ENCODE measurements around the gene MRAP.

Gene MRAP

DNA sequence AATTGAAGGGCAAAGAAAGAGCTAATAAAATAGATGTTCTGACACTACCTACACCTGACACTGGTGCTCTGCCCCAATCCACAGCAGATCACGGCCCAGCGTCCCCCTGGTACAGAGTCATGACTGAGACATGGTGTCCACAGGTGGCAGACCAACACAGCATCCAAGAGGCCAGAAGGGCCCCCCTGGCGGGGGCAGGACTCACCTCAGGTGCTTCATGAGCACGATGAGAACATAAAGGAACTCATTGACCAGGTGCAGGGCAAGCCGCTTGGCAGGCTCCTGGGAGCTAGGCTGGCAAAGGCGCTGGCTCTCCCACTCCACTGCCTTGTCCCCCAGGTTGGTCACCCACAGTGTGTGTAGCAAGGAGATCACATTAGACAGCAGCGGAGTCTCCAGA, 20.4 kb downstream of the MRAP start:
- Histone ChIP-seq H3K79me2 (ENCODE audit: control insufficient read depth, low read length) (no peaks in the 10 kb centered on the region), H3K9me2 (replicated peaks; ENCODE audit: control insufficient read depth, low read length) (no peaks in the 10 kb centered on the region), H3K27me3 (ENCODE audit: control insufficient read depth, low read length) (no peaks in the 10 kb centered on the region), H3F3A (ENCODE audit: control insufficient read depth, insufficient read depth) (no peaks in the 10 kb centered on the region), H3K36me3 (ENCODE audit: control insufficient read depth, low read length) (peaks cover 92% of the 10 kb centered on the region), H3K4me3 (ENCODE audit: low read length) (no peak overlapping the region), H3K9me3 (ENCODE audit: control insufficient read depth, insufficient read depth, low read length) (no peaks in the 10 kb centered on the region), H3K4me2 (ENCODE audit: low read length) (no peak overlapping the region), H4K20me1 (ENCODE audit: control insufficient read depth, insufficient read depth, low read depth, low read length) (no peaks in the 10 kb centered on the region), H3K27ac (ENCODE audit: low read depth, low read length) (no peak overlapping the region), H3K4me1 (ENCODE audit: control insufficient read depth, low read length) (no peaks in the 10 kb centered on the region)
- TF ChIP-seq EZH2phosphoT487 (IDR thresholded peaks at IDR 0.05; ENCODE audit: borderline replicate concordance, low read length), result no peak
- TF ChIP-seq, protein P1, sequence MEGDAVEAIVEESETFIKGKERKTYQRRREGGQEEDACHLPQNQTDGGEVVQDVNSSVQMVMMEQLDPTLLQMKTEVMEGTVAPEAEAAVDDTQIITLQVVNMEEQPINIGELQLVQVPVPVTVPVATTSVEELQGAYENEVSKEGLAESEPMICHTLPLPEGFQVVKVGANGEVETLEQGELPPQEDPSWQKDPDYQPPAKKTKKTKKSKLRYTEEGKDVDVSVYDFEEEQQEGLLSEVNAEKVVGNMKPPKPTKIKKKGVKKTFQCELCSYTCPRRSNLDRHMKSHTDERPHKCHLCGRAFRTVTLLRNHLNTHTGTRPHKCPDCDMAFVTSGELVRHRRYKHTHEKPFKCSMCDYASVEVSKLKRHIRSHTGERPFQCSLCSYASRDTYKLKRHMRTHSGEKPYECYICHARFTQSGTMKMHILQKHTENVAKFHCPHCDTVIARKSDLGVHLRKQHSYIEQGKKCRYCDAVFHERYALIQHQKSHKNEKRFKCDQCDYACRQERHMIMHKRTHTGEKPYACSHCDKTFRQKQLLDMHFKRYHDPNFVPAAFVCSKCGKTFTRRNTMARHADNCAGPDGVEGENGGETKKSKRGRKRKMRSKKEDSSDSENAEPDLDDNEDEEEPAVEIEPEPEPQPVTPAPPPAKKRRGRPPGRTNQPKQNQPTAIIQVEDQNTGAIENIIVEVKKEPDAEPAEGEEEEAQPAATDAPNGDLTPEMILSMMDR (IDR thresholded peaks at IDR 0.05; ENCODE audit: low read depth, low read length, poor library complexity, severe bottlenecking), result no peak

DNA sequence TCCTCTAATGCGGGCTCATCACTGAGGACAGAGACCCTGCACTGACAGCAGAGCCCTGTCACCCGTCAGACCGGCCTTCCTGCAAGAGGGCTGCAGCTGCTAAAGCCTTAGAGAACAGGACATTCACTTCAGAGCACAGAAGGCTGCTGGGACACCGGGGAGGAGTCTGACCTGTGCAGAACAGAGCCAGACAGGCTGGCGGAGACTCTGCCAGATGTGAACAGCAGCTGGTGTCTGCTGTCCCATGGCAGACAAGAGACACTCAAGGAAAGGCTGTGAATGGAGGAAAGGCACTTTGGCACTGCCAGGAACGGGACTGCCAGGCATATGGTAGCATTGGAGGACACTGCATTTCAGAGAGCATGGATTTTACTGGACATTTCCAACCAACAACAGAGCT, 21.4 kb downstream of the MRAP start:
- H3K27me3 ChIP-seq (ENCODE audit: control insufficient read depth, low read length), result no peaks in the 10 kb centered on the region
- H3K9me3 ChIP-seq (ENCODE audit: control insufficient read depth, insufficient read depth, low read length), result no peaks in the 10 kb centered on the region
- H3K27ac ChIP-seq (ENCODE audit: low read depth, low read length), result no peak overlapping the region
- H3F3A ChIP-seq (ENCODE audit: control insufficient read depth, insufficient read depth), result no peaks in the 10 kb centered on the region
- no peaks in the 10 kb centered on the region for H4K20me1 ChIP-seq (ENCODE audit: control insufficient read depth, insufficient read depth, low read depth, low read length)
- H3K4me2 ChIP-seq (ENCODE audit: low read length), result no peak overlapping the region
- H3K4me3 ChIP-seq (ENCODE audit: low read length), result no peak overlapping the region
- no peaks in the 10 kb centered on the region for H3K4me1 ChIP-seq (ENCODE audit: control insufficient read depth, low read length)
- H3K79me2 ChIP-seq (ENCODE audit: control insufficient read depth, low read length), result no peaks in the 10 kb centered on the region
- TF ChIP-seq, protein P1 (IDR thresholded peaks at IDR 0.05; ENCODE audit: low read depth, low read length, poor library complexity, severe bottlenecking), result no peak
- no peak for TF ChIP-seq EZH2phosphoT487 (IDR thresholded peaks at IDR 0.05; ENCODE audit: borderline replicate concordance, low read length)
- no peaks in the 10 kb centered on the region for H3K9me2 ChIP-seq (replicated peaks; ENCODE audit: control insufficient read depth, low read length)
- H3K36me3 ChIP-seq (ENCODE audit: control insufficient read depth, low read length), result peaks cover 95% of the 10 kb centered on the region

DNA sequence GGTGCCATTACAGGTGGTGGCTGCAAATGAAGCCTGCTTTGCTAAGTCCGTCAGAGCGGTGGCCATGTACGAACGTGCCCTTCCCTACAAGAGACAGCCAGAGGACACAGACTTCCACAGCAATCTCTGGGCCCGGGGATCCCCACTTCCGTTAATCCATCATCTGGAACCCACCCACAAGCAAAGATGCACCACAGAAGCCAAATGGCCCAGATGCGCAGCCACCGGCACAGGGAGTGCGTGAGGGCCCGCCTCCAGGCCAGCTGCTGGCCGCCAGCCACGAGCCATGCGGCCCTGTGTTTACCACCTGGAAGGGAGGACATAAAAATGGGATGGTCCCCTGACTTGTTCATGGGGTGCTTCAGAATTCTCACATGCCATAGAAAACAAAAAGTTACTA, 22.1 kb downstream of the MRAP start:
- Histone ChIP-seq H3K79me2 (ENCODE audit: control insufficient read depth, low read length) (no peaks in the 10 kb centered on the region), H3K36me3 (ENCODE audit: control insufficient read depth, low read length) (peaks cover 98% of the 10 kb centered on the region)

More for the DNA sequence above, 22.1 kb downstream of the MRAP start:
- Histone ChIP-seq H4K20me1 (ENCODE audit: control insufficient read depth, insufficient read depth, low read depth, low read length) (no peaks in the 10 kb centered on the region), H3K4me1 (ENCODE audit: control insufficient read depth, low read length) (no peaks in the 10 kb centered on the region), H3K27me3 (ENCODE audit: control insufficient read depth, low read length) (no peaks in the 10 kb centered on the region), H3K4me3 (ENCODE audit: low read length) (no peak overlapping the region), H3K4me2 (ENCODE audit: low read length) (no peak overlapping the region), H3K9me2 (replicated peaks; ENCODE audit: control insufficient read depth, low read length) (no peaks in the 10 kb centered on the region), H3K9me3 (ENCODE audit: control insufficient read depth, insufficient read depth, low read length) (no peaks in the 10 kb centered on the region), H3K27ac (ENCODE audit: low read depth, low read length) (no peak overlapping the region), H3F3A (ENCODE audit: control insufficient read depth, insufficient read depth) (no peaks in the 10 kb centered on the region)
- TF ChIP-seq EZH2phosphoT487 (IDR thresholded peaks at IDR 0.05; ENCODE audit: borderline replicate concordance, low read length), result no peak
- TF ChIP-seq, protein P1 (IDR thresholded peaks at IDR 0.05; ENCODE audit: low read depth, low read length, poor library complexity, severe bottlenecking), result no peak
